Esophagus squamous epithelium (tissue), 4 donors: ENCODE measurements around the gene SNAP25.

Experiments
- CTCF ChIP-seq, 6 experiments: fragments of 450-650 bp in 4 of 6; fragments of 200-600 bp in 2 of 6; sonication (generic) in 2 of 6; IDR thresholded peaks; one replicate each; pipeline ENCODE4 v1.5.1; 2016 to 2019; ENCODE audit warnings: antibody characterized with exemption in 6 of 6, mild to moderate bottlenecking in 4 of 6, moderate library complexity in 4 of 6
- POLR2A ChIP-seq, 4 donors: fragments of 450-650 bp; IDR thresholded peaks; one replicate each; pipeline ENCODE4 v1.6.1; 2017; ENCODE audit warnings: antibody characterized with exemption in 4 of 4, mild to moderate bottlenecking in 4 of 4, moderate library complexity in 3 of 4

DNA sequence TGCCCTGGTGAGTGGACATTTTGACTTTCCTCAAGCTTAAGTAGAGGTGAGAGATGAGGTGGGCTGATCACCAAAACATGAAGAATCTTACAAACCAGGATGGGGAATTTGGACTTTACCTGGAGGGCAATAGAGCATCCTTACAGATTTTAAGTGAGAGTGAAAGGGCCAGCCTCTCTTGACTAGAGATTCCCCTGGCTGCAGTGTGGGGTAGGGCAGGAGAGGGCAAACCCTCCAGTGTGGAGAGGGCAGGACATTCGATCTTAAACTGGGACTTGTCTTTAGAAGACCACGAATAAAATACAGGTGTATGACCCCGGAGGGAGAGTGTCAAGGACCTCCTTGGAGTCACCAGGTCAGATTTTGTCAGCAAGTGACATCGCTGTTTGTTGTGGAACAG, 105.1 kb downstream of the SNAP25 start:
- no peak for TF ChIP-seq CTCF (IDR thresholded peaks at IDR 0.05)
- no peak for TF ChIP-seq POLR2A (IDR thresholded peaks at IDR 0.05)
